HG02571 (cell line): ENCODE data around the gene CRYGB.

Experiments used
- ATAC-seq: cut with Tn5 transposase; IDR thresholded peaks from one replicate; pipeline ENCODE4 v1.9.1; 2021; ENCODE audit warnings: mild to moderate bottlenecking, moderate library complexity; ENCODE audit not compliant: unreplicated experiment

CRYGB gene

GRCh38 chr2:208146006-208146405, at the start of gene CRYGB:
CRYGB (minus strand) TSS chr2:208146158; CDS start chr2:208146120, 38 bp downstream.
- ATAC-seq = no peak

DNA sequence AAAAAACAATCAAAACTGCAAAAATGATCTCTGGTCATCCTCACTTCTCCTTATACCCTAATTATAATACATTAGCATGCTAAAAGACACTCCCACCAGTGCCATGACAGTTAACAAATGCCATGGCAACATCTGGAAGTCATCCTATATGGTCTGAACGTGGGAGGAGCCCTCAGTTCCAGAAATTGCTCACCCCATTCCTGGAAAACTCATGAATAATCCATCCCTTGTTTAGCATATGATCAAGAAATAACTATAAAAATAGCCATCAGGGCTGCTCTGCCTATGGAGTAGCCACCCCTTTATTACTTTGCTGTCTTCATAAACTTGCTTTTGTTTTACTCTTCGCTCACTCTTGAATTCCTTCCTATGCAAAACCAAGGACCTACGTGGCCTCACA, 49.6 kb upstream of the CRYGB start:
- no peak for ATAC-seq

- no peak for ATAC-seq
Observed at GRCh38 chr2:208192611-208193236, 46.8 kb upstream of the CRYGB start.

GRCh38 chr2:208189810-208190503, 44.0 kb upstream of the CRYGB start, which contains the start of gene C2orf80:
C2orf80 (minus strand) TSS chr2:208190030; CDS start chr2:208186986, 3,044 bp downstream.
- ATAC-seq = no peak

DNA sequence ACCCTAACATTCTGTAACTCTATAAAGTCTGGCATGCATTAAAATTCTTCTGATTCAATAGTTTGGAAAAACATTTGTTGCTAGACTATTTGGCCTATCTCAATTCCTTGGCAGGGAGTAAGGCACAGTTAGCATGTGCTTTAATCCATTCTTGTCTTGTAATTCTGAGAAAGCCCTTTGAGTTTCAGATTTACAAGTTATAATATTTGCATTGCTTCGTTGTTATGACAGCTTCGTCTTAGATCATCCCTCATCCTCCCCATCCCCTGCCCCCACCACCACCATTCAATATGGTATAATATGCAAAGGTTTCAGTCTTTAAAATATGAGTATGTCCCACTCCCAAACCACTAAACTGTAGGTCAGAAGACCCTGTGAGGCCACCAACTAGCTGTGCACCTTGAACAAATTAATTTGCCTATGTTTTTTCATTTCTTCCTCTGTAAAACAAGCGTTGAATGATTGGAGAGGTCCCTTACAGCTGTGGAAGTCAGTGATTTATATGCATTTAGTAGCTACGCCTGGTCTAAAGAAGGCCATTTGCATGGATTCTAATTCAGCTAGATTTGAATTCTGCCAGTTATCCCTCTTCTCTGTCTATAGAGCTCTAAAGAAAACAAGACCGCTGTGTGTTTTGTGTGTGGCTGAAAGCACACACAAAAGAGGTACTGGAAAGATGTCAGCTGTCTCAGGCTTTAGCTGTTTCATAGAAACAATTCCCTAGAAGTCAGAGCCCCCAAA, 43.3 kb upstream of the CRYGB start:
- ATAC-seq = no peak

GRCh38 chr2:208186893-208187292, 40.9 kb upstream of the CRYGB start:
- ATAC-seq = no peak

- no peak for ATAC-seq
Observed at GRCh38 chr2:208186465-208186864, 40.5 kb upstream of the CRYGB start.

- no peak for ATAC-seq
Observed at GRCh38 chr2:208183972-208184705, 38.2 kb upstream of the CRYGB start.

DNA sequence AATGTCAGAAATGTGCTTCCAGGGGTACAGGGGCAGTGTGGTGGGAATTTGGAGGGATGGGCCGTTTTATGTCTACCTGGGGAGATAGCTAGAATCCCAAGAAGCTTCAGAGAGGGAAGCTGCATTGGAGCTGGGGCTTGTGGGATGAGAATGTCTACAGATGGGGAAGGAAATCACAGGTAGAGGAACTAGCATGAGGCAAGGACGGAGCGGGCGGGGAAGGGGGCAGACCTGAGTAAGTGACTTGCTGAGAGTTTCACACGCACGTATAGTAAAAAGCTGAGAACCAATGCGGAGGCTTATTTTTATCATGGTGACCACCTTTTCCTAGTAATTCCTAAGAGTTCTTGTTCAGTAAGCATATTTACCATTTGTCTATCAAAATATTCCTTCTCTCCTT, 37.6 kb upstream of the CRYGB start:
- ATAC-seq = no peak

DNA sequence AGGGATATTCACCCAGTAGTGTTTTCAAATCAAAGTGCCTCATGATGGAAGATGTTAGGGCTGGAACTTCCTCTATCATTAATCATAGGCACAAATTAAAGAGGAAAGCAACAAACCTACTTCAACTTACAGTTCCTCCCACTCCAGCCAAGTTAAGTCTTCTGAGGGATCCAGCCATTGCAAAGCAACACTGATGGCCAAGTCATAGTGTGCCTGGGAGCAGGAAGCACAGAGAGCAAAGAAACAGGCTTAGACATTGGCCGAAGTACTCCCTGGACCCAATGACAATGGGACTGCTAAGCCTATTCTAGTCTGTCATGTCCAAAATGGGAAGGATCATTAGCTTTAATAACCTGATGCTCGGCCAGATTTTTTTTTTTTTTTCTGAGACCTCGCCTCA, 36.9 kb upstream of the CRYGB start:
- no peak for ATAC-seq

DNA sequence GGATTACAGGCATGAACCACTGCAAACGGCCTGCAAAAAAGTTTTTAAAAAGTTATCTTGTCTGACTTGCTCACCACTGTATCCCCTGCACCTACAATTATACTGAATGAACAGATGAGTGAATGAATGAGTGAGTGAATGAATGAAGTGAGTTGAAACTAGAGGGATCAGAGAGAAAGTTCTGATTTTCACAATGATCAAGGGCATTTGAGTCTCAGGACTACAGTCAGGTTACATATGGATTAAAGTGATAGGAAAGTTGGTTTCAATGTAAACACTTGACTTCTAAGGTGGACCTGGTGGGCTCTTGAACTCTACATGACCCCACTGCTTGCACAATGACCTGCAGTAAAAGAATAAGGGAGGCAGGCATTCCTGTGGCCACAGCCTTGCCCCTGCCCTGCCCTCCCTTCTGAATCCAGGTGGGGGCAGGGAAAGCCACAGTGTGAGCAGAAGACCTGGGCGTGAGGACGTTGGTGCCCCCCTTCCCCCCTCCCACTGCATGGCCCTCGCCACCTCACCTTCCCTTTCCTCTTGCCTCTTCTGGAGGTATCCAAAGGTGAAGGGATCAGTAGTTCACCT, 33.2 kb upstream of the CRYGB start:
- ATAC-seq = no peak

DNA sequence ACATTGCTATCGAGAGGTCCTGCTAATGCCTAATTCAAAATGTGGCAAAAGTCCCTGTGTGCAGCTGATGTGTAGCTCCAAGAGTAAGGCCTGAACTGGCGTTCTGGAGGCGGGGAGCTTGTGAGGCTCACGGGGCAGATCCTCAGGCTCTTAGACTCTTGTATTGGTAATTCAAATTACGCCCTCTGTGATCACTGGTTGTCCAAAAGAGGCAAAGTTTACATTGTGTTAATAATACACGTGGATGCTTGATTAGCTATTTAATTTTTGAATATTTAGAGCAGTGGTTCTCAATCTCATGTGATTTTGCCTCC, 29.8 kb upstream of the CRYGB start:
- no peak for ATAC-seq

GRCh38 chr2:208175069-208175839, 29.3 kb upstream of the CRYGB start:
- peak; percentile 98 for ATAC-seq

GRCh38 chr2:208174144-208174543, 28.2 kb upstream of the CRYGB start:
- ATAC-seq = no peak

GRCh38 chr2:208172125-208172524, 26.2 kb upstream of the CRYGB start:
- ATAC-seq = no peak

DNA sequence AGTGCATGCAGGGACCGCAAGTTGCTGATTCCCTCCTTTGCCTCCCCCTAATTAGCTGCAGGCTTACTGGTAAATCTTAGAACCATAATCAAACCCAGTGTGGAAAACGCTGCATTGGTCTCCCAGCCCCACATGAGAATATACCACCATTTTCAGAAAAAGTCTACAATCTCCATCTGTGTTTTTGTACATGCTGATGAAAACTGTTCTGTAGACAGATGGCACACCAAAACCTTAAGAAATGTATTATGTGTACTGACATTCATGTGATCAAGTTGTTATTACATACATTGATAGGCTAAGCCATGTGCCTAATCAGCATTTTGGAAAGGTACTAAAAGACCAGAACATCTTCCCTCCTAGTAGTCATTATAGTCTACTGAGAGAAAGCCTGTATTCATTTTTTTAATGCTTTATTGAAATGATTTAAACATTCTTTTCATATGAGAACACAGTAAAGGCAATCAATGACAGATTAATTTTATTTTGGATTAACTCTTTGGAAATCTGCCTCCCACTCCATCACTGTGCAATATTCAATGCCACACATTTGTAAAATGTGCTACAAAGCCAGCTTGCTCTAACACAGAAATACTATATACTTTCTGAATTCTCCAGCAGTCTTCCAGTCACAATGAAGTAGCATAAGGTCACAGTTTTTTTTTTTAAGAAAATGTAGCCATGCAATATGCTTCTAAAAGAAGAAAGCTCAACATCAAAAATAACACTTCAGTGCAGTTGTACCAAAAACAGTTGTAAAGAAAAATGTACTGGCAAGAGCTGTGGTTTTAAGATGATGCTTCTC, 19.2 kb upstream of the CRYGB start:
- ATAC-seq = no peak

- ATAC-seq = no peak
Observed at GRCh38 chr2:208163489-208163888, 17.5 kb upstream of the CRYGB start, which contains the start of gene CRYGA. CRYGA (minus strand) TSS chr2:208163589; CDS start chr2:208163556, 33 bp downstream.

DNA sequence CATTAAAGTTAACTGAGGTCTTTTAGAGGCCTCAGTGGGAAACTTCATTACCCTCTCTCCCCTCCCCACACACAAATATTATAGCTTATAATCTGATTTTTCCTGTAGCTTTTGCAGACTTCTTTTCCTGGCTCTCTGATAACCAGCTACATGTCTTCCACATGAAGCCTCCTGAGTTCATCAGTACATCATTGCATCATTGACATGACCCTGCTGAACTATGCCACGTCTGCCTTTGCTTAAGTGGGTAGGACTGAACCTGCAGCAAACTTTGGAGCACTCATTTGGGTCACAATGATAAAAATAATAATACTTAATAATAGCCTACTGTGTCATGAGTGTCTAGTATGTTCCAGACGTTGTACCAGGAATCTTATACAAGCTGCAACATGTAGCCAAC, 10.5 kb upstream of the CRYGB start:
- ATAC-seq = no peak

DNA sequence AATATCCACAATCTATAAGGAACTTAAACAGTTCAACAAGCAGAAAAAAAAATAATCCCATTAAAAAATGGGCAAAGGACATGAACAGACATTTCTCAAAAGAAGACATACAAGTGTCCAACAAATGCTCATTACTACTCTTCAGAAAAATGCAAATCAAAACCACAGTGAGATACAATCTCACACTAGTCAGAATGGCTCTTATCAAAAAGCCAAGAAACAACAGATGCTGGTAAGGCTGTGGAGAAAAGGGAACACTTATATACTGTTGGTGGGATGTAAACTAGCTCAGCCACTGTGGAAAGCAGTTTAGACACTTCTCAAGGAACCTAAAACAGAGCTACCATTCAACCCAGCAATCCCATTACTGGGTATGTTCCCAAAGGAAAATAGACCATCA, 7.2 kb upstream of the CRYGB start:
- no peak for ATAC-seq
